Mesenteric fat pad (tissue), 1 donor: ENCODE results near the gene FTCDNL1. TPM values are rescaled to one million over a fixed set of nuclear protein-coding genes. Genes with fewer than 3 reads are reported as not detected.

Source experiments
- DNase-seq: peaks from one replicate; pipeline ENCODE4 v3.0.0-alpha.2; 2020; ENCODE audit warnings: low spot score
- total RNA-seq: library from RNA; stranded (reverse); fragmentation: NEBNext Ultra II Directional; extraction: Animal tissue kit (Norgen Biotek cat#: 25700); gene quantifications from one replicate; pipeline ENCODE4 v1.2.1, GENCODE V29; 2021
- donor health status: DM: yes; HTN: yes; CAD: no.

FTCDNL1 gene
- total RNA-seq, 1 donor from 2014 or later = 4.4 TPM

DNA sequence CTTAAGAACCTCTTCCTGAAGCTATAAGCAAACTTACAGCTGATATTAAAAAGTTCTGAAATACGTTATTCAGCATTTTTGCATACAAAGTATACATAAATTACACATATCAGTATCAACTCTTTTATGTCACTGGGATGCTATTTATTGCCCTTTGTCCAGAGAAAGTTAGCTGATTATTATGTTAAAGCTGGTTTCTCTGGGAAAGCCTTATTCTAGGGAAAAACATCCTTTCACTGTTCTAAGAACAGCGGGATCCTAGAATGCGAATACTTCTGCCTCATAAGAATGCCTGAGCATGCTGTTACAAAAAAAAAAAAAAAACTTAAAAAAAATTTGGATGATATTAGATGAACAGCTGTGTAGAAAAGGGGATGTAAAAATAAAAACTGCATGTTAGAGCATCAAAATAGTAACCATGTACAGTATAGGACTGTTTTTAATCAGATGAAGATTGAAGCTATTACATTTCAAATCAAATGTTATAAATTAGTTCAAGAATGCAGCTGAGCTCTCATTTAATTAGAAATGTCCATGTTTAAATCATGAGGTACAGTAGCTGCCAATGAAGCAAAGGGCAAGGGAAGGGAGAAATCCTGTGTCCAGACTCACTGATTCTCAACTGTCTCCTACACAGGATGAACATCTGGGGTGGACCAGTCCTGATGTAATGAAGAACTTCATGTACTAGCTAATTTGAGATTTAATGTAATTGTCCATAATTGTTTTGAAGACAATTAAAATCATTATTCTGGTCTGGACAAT lies 8.2 kb downstream of the FTCDNL1 start:
- no peak for DNase-seq

DNA sequence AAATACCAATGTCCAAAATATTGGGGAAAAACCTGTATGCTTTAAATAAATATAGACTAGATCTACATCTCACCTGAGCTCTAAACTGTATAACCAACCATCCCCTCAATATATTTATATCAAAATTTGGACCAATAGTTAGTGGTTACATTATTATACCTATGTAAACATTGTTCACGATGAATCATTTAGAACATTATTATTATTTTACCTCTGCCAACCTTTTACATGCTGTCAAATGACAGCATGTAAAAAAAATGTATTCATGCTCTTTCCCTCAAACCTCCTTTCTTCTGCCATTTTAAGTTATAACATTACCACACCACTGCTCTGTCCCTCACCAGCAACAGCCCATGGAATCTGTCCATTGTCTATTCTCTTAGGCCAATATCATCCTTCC lies 9.6 kb downstream of the FTCDNL1 start:
- DNase-seq = no peak

DNA sequence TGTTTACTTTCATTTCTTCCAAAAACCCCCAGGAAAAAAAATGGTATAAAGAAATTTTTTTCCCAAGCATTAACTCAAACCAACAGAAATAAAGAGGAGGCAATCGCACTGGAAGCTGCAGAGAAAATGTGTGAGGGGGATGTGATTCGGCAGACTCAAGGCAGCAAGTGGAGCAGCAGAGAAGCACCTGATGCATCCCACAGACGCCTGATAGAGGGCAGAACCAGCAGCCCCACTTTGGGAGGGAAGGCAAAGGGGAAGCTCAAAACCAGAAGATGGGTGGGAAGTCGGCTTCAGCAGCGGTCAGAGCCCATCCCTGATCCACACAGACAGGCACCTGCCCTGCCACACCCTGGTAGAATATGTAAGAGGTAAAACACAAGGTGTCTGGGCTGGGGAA lies 12.6 kb downstream of the FTCDNL1 start:
- no peak for DNase-seq

DNA sequence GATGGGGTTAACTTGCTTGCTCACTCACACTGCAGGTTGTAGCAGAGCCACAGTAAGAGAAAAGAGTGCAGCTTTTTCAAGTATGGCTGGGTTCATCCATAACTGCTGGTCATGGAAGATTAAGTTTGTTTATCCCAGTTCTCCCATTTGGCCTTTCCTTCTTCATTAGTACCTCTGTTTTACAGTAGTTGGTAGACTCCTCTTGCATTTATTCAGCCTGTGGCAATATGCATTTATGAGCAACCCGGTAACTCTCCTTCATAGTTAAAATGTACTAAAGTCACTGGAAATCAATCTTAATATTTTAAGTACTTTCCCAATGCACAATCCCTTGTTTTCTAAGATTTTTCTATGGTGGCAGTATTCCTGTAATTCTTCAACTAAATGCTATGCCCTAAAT lies 14.0 kb downstream of the FTCDNL1 start:
- DNase-seq = no peak

DNA sequence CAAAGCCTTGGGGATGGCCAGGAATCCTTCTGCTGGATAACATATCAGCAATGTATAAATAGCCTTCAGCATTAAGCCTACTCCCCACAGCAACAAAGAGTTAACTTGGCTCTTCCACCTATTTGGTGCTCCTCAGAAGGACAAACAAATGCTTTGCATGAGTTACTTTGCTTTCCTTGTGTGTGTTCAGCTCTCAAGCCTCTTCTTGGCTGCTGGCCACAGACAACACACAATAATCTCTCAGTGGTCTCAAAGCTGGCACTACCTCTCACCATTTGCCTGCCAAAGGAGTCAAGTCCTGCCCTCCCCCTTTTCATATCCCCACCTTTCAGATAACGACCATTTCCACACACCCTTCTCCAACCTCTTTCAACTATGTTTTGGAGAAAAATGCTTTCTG lies 17.5 kb downstream of the FTCDNL1 start:
- DNase-seq = no peak

DNA sequence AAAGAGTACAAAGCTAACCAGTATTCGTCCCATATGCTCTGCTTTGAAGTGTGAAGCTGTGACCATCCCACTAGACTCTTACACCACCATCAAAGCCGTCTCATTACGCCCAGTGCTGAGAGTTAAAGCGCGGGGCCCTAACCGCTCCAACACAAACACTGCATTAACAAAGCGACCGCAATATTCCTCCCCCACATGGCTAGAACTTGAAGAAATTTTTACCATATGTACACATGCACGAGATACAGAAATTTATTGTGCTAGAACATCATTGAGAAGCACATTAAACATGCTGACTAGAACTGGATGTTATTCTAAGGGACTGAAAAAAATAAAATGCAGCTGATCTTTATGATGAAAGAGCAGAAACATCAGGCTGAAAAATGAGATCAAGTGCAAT lies 20.5 kb downstream of the FTCDNL1 start:
- DNase-seq = no peak

DNA sequence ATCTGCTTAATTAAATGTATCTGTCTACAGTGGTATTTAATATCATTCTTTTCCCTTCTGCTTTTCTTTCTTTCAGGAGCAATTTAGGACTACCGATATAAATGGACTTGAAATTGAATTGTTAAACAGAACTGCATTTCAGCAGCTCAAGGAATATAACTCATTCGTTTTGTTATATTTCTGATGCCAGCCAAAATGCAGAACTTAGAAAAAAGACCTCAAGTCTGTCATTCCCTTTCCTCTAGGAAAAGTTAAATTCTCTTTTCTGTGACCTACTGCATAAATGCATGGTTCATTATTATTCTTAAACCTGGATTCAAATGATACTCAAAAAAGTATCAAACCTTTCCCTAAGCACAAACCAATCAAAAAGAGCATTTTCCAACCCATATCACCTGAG lies 21.4 kb downstream of the FTCDNL1 start:
- no peak for DNase-seq

DNA sequence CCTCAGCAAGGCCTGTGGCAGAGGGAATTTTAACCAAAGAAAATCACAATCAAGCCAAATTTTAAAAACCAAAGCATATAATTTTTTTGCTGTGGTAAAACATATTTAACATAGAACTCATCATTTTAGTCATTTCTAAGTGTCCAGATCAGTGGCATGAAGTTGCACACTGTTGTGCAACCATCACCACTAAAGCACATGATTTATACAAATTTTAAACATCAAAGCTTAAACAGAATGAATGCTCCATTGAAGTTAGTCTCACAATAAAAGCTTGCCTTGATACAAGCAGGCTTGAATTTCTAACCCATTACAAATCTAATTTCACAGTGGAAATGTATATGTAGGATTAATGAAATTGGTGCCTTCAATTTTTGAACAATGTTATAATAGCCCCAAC lies 31.2 kb downstream of the FTCDNL1 start:
- no peak for DNase-seq

DNA sequence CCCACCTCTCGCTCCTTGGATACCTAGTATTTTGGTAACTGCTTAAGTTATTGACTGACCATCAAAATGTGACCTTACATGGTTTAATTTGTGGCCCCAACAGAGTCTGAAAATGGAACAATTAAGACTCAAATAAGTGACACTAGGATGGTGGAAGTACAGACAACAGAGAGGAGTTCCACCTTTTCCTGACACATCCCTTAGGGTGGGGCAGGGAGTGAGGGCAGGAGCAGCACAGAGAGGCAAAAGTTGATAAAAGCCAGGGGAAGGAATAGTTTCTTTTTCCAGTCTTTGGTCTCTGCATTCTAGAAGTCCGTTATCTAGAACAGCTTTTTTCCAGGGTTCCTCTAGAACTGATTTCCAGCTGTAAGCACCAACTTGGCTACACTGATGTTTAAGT lies 32.2 kb downstream of the FTCDNL1 start:
- DNase-seq = no peak

DNA sequence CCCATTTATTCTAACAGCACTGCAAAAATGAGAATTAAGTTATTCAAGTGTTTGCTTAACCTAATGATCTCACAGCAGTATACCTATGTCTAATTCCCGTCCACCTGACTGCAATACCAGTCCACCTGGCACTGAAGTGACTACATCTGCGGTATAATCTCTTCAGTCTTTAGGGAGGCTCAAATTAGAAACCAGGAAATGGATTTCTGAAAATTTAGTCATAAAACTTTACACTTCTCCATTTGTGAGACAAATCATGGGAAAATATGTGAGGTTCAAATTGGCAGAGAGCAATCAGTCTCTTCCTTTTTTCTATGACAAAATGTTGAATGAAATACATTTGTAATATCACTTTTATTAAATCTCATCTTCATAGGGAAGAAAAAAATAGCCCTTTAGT lies 33.0 kb downstream of the FTCDNL1 start:
- no peak for DNase-seq

DNA sequence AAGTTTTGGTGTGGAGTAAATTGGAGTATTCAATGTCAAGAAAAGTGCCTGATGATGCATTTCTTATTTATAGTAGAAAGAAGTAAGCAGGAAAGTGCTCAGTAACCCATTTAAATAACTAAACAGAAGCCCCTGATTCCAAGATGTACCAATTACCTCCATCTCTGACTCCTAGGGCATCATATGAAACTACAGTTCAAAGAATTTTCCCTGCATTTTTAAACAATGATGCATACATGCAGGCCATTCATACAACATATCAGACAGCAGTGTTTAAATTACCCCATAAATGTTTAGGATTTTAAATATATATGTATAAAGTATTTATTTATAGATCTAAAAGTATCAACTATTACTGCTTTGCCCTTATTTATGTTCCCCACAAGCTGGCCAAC lies 36.2 kb downstream of the FTCDNL1 start:
- no peak for DNase-seq

DNA sequence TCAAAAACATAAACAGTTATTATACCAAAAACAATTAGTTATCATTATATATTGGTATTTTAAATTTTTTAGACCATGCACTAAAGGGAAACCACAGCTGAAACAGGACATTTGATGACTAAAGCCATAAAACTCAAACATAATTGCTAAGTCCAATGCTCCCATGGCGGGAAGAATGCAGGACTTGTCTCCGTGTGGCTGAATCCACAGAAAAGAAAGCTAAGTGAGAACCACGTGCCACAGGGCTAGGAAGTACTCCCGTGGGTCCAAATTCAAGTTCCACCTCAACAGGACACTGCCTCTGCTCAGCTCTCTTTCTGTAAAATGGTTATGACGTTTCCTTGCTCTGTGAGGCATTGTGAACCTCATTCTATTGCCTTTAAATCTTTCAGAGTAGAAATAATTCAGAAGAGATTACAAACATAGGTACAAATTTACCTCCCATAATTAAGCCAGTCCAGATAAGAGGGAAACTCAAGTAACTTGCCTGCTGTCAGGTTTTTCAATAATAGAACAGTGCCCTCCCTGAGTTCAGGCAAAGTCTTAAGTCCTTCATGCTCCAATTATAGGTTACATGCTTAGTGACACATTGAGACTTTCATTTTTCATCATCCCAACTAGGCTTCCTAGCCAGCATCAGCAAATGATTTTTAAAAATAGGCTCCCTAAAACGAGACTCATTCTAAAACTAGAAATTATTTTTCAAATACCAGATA lies 36.7 kb downstream of the FTCDNL1 start:
- no peak for DNase-seq

DNA sequence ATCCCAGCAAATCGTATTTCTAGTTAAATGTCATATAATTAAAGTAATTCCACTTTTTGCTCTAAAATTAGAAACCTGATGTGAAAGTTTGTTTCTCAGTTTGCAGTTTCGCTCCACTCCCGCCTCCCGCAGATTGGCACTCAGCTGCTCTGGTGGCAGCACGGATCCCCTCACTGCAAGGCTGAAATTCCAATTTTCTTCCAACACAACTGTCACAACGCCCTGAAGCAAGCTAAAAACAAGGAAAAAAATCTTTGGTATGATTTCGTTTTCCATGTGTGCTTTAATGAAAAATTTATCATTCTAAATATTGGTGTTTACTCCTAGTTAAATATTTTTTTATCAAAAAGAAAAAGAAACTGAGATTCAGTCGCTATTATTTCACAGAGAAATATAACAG lies 38.5 kb downstream of the FTCDNL1 start:
- DNase-seq = no peak

DNA sequence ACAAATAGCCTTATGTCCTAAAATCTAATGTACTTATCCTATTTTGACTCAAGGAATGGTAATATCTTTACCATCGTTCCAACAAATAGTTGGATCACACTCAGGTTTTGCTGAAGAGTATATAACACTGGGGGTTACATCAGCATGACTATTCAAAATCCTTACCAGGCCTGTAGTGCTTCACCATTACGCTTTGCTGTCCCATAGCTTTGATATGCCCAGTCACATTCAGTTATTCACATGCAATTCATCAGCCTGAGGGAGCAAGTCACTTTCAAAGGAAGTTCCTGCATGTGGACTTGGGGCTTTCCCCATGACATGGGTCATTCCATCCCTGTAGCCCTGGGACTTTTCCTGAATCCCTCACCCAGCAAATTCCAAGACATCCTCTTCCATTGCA lies 39.6 kb downstream of the FTCDNL1 start:
- DNase-seq = no peak

DNA sequence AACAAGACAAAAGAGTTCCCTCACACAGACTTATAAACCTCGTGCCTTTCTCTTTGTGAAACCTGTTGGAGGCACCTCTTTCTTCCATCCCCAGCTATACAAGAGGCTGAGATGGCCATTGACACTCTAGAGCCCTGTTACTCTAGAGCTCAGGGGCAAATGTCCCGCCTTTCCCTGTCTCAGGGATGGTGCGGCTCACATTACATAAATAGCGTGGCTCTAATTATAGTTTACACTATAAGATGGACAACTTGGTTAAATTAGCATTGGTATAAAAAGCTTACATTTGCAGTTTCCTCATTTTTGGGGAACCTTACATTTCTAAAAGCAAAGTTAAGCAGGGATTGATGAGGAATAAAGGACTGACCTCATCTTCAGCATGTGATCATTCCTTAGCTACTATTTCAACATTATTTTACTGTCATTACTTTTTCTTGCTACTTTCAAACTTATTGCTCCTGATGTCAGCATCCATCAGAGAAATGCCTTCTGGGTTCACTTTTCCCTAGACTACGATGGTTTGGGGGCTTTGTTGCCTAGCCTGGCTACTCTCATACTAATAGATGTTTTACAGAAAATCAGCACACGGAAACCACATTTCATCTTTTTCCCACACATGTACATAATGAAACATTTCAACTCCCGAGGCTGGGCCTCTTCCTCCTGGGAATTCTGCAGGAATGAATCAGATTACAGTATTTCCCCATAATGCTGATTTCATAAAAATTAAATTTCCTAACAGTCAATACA lies 40.4 kb downstream of the FTCDNL1 start:
- no peak for DNase-seq

DNA sequence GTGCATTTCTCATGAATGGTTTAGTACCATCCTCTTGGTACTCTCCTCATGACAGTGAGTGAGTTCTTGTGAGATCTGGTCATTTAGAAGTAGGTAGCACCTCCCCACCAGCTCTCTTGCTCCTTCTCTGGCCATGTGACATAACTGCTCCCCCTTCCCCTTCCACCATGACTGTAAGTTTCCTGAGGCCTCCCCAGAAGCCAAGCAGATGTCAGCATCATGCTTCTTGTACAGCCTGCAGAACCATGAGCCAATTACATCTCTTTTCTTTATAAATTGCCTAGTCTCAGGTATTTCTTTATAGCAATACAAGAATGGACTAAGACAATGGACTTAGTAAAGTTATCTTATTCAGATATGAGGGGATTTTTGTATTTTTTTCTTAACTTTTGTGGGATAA lies 43.0 kb downstream of the FTCDNL1 start:
- no peak for DNase-seq

DNA sequence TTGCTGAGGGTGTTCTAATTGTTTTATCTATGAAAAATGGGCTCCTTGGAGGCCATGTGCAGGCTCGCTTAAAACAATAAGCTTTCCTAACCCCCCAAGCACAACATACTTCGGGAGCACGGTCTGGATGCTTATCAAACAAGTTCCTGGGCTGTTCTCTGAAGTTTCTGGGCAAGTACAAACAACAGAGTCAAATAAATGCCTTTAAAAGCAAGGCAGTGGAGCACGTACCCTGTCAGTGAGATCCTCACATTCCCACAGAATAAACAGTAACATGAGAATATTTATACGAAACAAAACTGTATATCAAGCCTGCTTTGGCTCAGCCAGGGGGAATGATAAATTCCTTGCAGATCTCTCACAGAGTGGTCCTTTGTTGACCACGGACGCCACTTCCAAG lies 44.8 kb downstream of the FTCDNL1 start:
- DNase-seq = no peak

DNA sequence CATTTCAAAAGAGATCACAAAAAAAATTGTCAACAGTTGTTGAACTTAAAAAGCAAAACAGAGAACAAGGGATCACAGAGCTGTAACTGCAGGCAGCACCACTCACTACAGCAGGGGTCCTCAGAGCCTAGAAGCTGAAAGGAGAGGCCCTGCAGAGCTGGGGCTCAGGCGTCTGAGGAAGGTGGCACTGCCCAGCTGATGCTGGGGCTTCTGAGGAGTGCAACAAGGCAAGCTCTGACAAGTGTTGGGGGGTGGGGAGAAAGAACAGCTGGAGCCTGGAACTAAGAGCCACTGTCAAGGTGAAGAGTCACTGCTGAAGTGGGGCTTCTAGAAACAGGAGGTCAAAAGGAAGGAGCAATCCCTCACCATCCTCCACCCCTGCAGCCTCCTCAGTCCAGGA lies 46.2 kb downstream of the FTCDNL1 start:
- no peak for DNase-seq

DNA sequence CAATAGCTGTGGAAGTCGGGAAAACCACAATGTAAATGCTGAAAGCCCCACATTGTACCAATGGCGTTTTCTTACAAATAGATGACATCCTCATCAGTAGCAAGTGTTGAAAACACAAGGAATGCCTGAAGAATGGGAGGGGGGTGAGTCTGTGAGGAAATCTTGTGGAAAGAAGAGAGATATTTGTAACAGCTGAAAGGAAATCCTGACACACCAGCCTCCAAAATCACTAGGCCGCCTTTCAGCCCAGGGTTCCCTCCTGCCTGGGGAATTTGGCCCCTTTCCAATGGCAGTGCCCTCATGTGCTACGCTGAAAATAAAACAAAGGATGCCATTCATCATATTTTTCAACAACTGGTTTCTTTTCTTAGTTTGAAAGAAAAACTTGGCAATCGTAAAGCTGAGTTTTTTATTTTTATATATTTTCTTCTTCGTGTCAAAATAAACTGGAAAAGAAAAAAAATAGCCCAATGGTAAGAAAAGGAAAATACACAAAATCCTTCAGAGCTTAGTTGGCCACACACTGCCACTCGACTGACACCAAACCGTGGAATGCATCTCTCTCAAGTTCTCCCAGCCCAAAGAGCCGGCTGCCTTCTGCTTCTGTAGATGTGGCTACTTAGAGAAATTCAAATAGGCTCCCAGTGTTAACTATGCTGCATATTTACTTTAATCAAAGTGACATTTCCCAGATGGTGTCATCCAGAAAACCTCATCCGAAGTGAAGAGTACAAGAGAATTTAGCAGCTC lies 52.0 kb downstream of the FTCDNL1 start:
- DNase-seq = no peak

DNA sequence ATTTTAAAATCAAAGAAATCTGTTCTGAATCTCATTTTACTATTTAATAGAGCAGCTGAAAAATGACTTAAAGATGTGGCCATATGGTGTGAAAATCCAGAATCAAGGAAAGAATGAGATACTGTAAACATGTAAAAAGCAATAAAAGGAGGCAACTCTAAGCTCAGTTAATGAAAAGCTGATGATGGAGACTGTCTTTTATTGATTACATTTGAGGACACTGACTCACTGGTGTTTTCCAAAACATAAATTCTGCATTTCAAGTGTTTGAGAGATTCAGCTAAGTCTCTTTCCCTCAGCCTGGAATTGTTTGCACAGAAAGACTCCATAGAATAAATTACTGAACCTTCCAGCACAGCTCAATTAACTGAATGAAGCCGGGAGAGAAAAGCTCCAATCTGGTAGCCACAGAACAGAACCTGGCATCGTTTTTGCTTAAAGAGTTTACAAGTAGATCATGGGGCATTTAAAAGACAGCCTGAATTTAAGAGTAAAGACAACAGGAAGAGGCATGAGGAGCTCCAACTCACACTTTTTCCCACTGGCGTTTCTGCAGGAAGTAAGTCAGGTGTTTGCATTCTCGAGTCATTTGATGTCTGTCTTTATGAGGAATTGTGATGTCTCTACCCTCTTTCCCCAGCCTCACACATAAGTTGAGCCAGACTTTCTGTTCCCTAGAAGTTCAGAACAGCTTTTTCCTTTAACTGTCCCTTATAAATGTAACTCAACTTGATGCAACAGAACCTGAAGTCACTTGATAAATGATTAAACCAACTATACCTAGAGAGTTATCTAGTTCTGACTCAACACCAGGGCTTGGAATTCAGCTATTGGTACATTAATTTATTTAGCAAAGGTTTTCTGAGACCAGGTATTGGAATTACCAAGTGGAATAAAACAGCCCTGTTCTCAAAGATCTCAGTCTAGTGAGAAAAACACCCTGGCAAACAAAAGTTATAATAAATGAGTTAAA lies 53.3 kb downstream of the FTCDNL1 start:
- DNase-seq = no peak
